ENCODE data around the gene VPS54.
A peak's percentile ranks its signal among the peaks of the same experiment; 100 is the strongest.

The VPS54 gene

GRCh38 chr2:64054161-64054915, 35.1 kb upstream of the VPS54 start:
- no peak for DNase-seq (ENCODE audit: insufficient read length, low spot score)
- TF ChIP-seq POLR2A (IDR thresholded peaks at IDR 0.05; ENCODE audit: low read depth, low read length) (no peak), PAX5 (IDR thresholded peaks at IDR 0.05; ENCODE audit: insufficient read depth, low read length, severe bottlenecking) (no peak), TAF1 (IDR thresholded peaks at IDR 0.05; ENCODE audit: low read depth, low read length) (no peak), POLR2AphosphoS5 (IDR thresholded peaks at IDR 0.05; ENCODE audit: low read depth, low read length) (no peak), SPI1 (IDR thresholded peaks at IDR 0.05; ENCODE audit: low read depth, low read length) (peak; percentile 50; the same call in 1 of the 2 replicates)
- peak; percentile 28 for FAIRE-seq

GRCh38 chr2:64052463-64053241, 33.4 kb upstream of the VPS54 start:
- no peak for TF ChIP-seq SPI1 (IDR thresholded peaks at IDR 0.05; ENCODE audit: low read depth, low read length)
- TF ChIP-seq POLR2AphosphoS5 (IDR thresholded peaks at IDR 0.05; ENCODE audit: low read depth, low read length): no peak
- no peak for TF ChIP-seq POLR2A (IDR thresholded peaks at IDR 0.05; ENCODE audit: low read depth, low read length)
- TF ChIP-seq PAX5 (IDR thresholded peaks at IDR 0.05; ENCODE audit: insufficient read depth, low read length, severe bottlenecking): no peak
- TF ChIP-seq POU2F2 (IDR thresholded peaks at IDR 0.05; ENCODE audit: low read depth, low read length): no peak
- TF ChIP-seq TAF1 (IDR thresholded peaks at IDR 0.05; ENCODE audit: low read depth, low read length): no peak
- FAIRE-seq: no peak

GRCh38 chr2:64049633-64050220, 30.5 kb upstream of the VPS54 start:
- FAIRE-seq: peak; percentile 94
- DNase-seq (ENCODE audit: insufficient read length, low spot score): peak; percentile 32
- TF ChIP-seq POLR2A (IDR thresholded peaks at IDR 0.05; ENCODE audit: low read depth, low read length) (no peak), POU2F2 (IDR thresholded peaks at IDR 0.05; ENCODE audit: low read depth, low read length) (0 out of 2 replicates have a peak, but pooled peaks have one; percentile 30), POLR2AphosphoS5 (IDR thresholded peaks at IDR 0.05; ENCODE audit: low read depth, low read length) (no peak), TAF1 (IDR thresholded peaks at IDR 0.05; ENCODE audit: low read depth, low read length) (no peak), SPI1 (IDR thresholded peaks at IDR 0.05; ENCODE audit: low read depth, low read length) (peak; percentile 90), PAX5 (IDR thresholded peaks at IDR 0.05; ENCODE audit: insufficient read depth, low read length, severe bottlenecking) (no peak)

More at GRCh38 chr2:64052463-64053241, 33.4 kb upstream of the VPS54 start:
- DNase-seq (ENCODE audit: insufficient read length, low spot score): no peak

GRCh38 chr2:64045938-64046337, 26.7 kb upstream of the VPS54 start:
- no peak for DNase-seq (ENCODE audit: insufficient read length, low spot score)
- no peak for FAIRE-seq
- TF ChIP-seq TAF1 (IDR thresholded peaks at IDR 0.05; ENCODE audit: low read depth, low read length): no peak
- TF ChIP-seq PAX5 (IDR thresholded peaks at IDR 0.05; ENCODE audit: insufficient read depth, low read length, severe bottlenecking): no peak
- TF ChIP-seq SPI1 (IDR thresholded peaks at IDR 0.05; ENCODE audit: low read depth, low read length): no peak
- no peak for TF ChIP-seq POLR2AphosphoS5 (IDR thresholded peaks at IDR 0.05; ENCODE audit: low read depth, low read length)
- no peak for TF ChIP-seq POU2F2 (IDR thresholded peaks at IDR 0.05; ENCODE audit: low read depth, low read length)
- no peak for TF ChIP-seq POLR2A (IDR thresholded peaks at IDR 0.05; ENCODE audit: low read depth, low read length)

- FAIRE-seq: no peak
- TF ChIP-seq SPI1 (IDR thresholded peaks at IDR 0.05; ENCODE audit: low read depth, low read length): no peak; the same call in 1 of the 2 replicates
- TF ChIP-seq POLR2A (IDR thresholded peaks at IDR 0.05; ENCODE audit: low read depth, low read length): no peak
- TF ChIP-seq POLR2AphosphoS5 (IDR thresholded peaks at IDR 0.05; ENCODE audit: low read depth, low read length): no peak
- TF ChIP-seq PAX5 (IDR thresholded peaks at IDR 0.05; ENCODE audit: insufficient read depth, low read length, severe bottlenecking): no peak
- no peak for TF ChIP-seq TAF1 (IDR thresholded peaks at IDR 0.05; ENCODE audit: low read depth, low read length)
- TF ChIP-seq POU2F2 (IDR thresholded peaks at IDR 0.05; ENCODE audit: low read depth, low read length): no peak
- no peak for DNase-seq (ENCODE audit: insufficient read length, low spot score)
These were observed 20.9 kb upstream of the VPS54 start for GRCh38 chr2:64040161-64040560.

GRCh38 chr2:64036034-64036705, 16.9 kb upstream of the VPS54 start:
- peak; percentile 70; the same call in 1 of the 2 replicates for TF ChIP-seq POU2F2 (IDR thresholded peaks at IDR 0.05; ENCODE audit: low read depth, low read length)
- no peak for TF ChIP-seq PAX5 (IDR thresholded peaks at IDR 0.05; ENCODE audit: insufficient read depth, low read length, severe bottlenecking)
- FAIRE-seq: peak; percentile 90
- DNase-seq (ENCODE audit: insufficient read length, low spot score): no peak

- no peak for TF ChIP-seq POLR2A (IDR thresholded peaks at IDR 0.05; ENCODE audit: low read depth, low read length)
- no peak for TF ChIP-seq POU2F2 (IDR thresholded peaks at IDR 0.05; ENCODE audit: low read depth, low read length)
- no peak for TF ChIP-seq PAX5 (IDR thresholded peaks at IDR 0.05; ENCODE audit: insufficient read depth, low read length, severe bottlenecking)
- TF ChIP-seq POLR2AphosphoS5 (IDR thresholded peaks at IDR 0.05; ENCODE audit: low read depth, low read length): no peak
- no peak for TF ChIP-seq SPI1 (IDR thresholded peaks at IDR 0.05; ENCODE audit: low read depth, low read length)
- no peak for TF ChIP-seq TAF1 (IDR thresholded peaks at IDR 0.05; ENCODE audit: low read depth, low read length)
- no peak for FAIRE-seq
- no peak for DNase-seq (ENCODE audit: insufficient read length, low spot score)
These were observed 16.1 kb upstream of the VPS54 start for GRCh38 chr2:64035072-64035942.

GRCh38 chr2:64029116-64029665, 10.0 kb upstream of the VPS54 start:
- no peak for DNase-seq (ENCODE audit: insufficient read length, low spot score)
- TF ChIP-seq SPI1 (IDR thresholded peaks at IDR 0.05; ENCODE audit: low read depth, low read length): no peak
- TF ChIP-seq POLR2AphosphoS5 (IDR thresholded peaks at IDR 0.05; ENCODE audit: low read depth, low read length): no peak
- TF ChIP-seq PAX5 (IDR thresholded peaks at IDR 0.05; ENCODE audit: insufficient read depth, low read length, severe bottlenecking): no peak
- no peak for TF ChIP-seq POU2F2 (IDR thresholded peaks at IDR 0.05; ENCODE audit: low read depth, low read length)
- TF ChIP-seq POLR2A (IDR thresholded peaks at IDR 0.05; ENCODE audit: low read depth, low read length): no peak
- TF ChIP-seq TAF1 (IDR thresholded peaks at IDR 0.05; ENCODE audit: low read depth, low read length): no peak
- FAIRE-seq: no peak
